ENCODE measurements around the gene FAM20C.

FAM20C gene

DNA sequence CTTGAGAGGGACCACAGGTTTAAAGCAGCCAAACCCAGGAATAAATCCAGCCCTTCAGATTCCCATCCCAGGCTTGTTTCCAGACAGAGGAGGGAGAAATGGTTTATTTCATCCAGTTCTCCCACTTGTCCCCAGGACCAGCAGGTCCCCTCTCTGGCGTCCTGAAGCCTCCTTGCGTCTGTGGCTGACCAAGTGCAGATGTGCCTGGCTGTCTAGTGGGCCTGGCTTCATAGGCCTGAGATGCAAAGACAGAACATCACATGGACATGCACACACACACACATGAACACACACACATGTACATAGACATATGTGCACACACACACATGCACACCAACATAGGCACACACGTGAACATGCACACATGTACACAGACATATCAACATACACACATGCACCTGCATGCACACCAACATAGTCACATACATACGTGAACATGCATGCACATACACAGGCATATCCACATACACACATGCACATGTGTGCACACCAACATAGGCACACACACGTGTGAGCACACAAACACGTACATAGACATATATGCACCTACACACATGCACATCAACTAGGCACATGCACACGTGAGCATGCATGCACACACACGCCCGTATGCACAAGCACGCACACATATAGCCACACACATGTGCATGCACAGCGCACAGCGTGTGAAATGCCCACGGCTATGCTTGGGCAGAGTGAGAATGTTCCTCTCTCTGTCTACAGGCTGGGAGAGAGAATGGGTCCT lies 108.3 kb downstream of the FAM20C start:
- no peak for DNase-seq (ENCODE audit: low read depth in 2 of 3, low spot score in 2 of 3)

DNA sequence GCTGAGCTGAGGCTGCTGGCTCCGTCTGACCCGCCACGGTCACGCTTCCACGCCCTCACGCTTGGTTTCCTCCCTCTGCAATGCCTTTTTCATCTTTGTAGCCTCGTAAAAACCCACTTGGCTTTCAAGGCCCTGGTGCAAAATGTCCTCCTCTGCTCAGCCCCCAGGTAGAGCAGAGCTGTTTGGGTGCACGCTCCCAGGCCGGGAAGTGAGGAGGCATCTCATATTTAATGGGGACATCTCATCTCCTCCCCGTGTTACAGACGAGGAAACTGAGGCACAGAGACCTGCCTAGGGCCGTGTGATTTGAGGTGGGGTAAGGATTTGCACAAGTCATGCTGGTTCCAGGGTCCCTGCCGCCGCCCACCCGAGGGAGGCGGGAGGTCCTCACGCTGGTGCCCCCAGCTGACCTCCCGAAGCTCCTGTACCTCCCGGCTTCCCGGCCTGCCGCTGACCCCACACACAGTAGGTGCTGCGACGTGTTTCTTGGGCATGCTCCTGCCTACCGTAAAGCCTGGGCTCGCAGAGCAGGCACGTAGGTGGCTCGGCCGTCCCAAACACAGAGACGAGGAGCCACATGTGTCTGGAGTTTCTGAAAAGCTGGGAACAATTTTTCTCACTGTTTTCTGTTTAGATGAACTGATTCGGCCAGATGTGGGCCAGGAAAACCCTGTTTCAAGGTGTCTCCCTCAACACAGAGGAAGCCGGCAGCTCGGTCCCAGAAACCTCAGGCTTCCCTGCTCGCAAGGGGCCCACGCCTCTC lies 109.1 kb downstream of the FAM20C start:
- DNase-seq (ENCODE audit: low read depth in 2 of 3, low spot score in 2 of 3) = no peak

GRCh38 chr7:302054-302992 lies 110.0 kb downstream of the FAM20C start:
- DNase-seq (ENCODE audit: low read depth in 2 of 3, low spot score in 2 of 3) = no peak

DNA sequence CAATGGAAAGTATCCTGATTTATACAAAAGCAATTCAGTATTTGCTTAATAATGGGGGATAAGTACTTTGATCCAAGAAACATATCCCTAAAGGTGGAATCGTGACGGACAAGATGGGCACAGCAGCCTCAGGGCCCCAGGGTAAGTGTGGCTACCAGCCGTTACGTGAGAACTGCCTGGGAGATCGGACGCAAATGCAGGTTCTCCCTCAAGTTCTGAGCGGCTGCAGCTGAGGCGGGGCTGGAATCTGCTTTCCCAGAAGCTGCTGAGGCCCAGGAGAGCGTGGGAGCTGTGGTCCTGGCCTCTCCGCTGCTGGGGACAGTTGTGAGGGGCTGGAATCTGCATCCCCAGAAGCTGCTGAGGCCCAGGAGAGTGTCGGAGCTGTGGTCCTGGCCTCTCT lies 111.1 kb downstream of the FAM20C start:
- DNase-seq (ENCODE audit: low read depth in 2 of 3, low spot score in 2 of 3) = no peak

DNA sequence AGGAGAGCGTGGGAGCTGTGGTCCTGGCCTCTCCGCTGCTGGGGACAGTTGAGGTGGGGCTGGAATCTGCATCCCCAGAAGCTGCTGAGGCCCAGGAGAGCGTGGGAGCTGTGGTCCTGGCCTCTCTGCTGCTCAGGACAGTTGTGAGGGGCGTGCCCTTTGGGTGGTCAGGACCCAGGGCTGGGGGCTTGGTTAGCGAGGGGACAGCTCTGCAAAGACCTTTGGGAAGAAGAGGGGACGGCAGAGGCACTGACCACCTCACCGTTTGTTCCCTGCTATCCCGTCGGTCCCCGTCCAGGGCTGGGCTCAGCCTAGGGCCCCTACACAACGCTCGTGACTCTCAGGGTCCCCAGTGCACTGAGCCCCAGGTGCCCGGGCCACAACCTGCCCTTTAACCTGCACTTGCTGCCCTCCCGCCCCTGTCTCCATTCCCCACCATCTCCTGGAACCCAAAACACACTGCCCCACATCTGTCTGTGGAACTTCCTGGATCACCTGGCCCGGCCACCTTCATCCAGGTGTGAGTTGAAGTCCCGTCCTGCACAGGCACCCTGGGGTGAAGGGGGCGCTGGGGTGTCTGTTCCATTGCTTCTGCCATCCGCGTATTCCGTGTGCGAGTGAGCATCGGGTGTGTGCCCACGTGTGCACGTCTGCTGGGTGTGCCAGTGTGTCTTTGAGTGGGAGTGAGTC lies 111.7 kb downstream of the FAM20C start:
- DNase-seq (ENCODE audit: low read depth in 2 of 3, low spot score in 2 of 3) = no peak

- DNase-seq (ENCODE audit: low read depth in 2 of 3, low spot score in 2 of 3) = no peak
Measured at GRCh38 chr7:304574-305409, 112.4 kb downstream of the FAM20C start.

GRCh38 chr7:305410-306151 lies 113.2 kb downstream of the FAM20C start:
- no peak for DNase-seq (ENCODE audit: low read depth in 2 of 3, low spot score in 2 of 3)

DNA sequence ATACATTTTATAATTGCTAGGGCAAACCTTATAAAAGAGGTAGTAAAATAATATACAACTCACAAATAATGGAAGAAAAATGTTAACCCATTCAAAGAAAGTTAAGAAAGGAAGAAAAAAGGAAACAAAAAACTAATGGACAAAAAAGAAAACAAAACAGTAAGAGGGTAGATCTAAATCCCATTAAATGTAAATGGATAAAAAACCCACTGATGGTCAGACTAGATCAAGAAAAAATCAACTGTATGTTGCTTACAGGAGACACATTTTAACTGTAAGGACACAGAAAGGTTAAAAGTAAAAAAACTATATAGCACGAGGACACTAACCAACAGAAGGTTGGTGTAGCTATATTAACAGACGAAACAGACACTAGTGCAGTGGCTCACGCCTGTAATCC lies 115.6 kb downstream of the FAM20C start:
- DNase-seq (ENCODE audit: low read depth in 2 of 3, low spot score in 2 of 3) = no peak

DNA sequence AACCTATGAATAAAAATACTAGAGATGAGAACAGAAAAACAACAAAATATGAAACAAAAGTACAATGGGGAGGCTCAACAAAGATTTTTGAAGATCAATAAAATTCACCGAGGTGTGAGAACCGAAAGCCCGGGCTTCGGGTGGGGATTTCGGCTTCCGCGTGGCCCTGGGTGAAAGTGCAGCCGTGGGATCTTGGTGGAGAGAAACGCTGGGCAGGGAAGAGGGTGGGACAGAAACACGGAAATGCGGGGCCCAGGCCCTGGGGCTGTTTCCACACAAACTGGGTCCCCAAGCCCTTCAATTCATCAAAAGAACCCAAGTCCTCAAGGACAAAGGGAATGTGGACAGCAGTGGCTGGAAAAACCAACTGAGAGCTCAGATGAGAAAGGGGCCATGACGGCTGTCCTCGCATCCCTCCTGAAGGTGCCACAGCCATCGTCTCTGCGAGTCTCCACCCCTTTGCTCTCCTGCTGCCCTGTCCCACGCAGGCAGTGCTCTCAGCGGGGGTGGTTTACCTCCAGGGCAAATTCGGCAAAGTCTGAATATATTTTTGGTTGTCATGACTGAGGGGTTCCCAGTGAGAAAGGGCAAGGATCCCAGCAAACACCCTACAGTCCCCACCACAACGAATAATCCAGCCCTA lies 117.3 kb downstream of the FAM20C start:
- DNase-seq (ENCODE audit: low read depth in 2 of 3, low spot score in 2 of 3) = no peak
